ENCODE results near the gene DNAJC11.

- TF ChIP-seq CTCF (IDR thresholded peaks at IDR 0.05; ENCODE audit: low read length) (no peak), EZH2 (optimal IDR thresholded peaks at IDR 0.05; ENCODE audit: low read depth, low read length) (no peak)
Measured at GRCh38 chr1:6623269-6623965, 78.2 kb downstream of the DNAJC11 start.

Data from MM.1S (cell line).